SH-SY5Y (cell line): Measurements from ENCODE around the gene SUGP2.

ENCODE experiments used
- GATA2 ChIP-seq: IDR thresholded peaks from 2 replicates; pipeline ENCODE4 v1.6.1; 2011; ENCODE audit warnings: mild to moderate bottlenecking, low read depth, low read length
- GATA3 ChIP-seq: IDR thresholded peaks from 2 replicates; pipeline ENCODE4 v1.6.1; 2011; ENCODE audit warnings: low read depth, mild to moderate bottlenecking, low read length, moderate library complexity

DNA sequence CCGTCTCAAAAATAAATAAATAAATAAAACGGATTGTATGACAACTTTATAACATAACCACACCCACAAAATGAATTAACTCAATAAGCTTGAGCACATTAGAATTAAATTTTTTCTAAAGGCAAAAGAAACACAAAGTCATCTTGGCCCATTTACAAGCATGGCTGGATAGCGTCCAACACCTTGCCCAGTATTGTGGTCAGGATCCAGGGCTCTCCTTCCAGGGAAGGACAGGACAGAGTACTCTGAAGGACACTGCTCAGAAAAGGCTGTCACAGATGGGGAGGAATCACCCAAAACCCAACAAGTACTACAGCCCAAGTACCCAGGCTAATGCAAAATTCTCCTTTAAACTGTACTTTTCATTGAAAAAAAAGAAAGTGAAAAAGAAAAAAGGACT, 27.1 kb downstream of the SUGP2 start:
- TF ChIP-seq GATA2 (no peak), GATA3 (no peak)
